ENCODE measurements around the gene CACNA2D3.

- TF ChIP-seq POLR2AphosphoS5 (IDR thresholded peaks at IDR 0.05; ENCODE audit: low read depth, low read length) (no peak), POLR2A (IDR thresholded peaks at IDR 0.05; ENCODE audit: low read depth, low read length) (no peak), TAF1 (IDR thresholded peaks at IDR 0.05; ENCODE audit: low read depth, low read length) (no peak), POU2F2 (IDR thresholded peaks at IDR 0.05; ENCODE audit: low read depth, low read length) (no peak), PAX5 (IDR thresholded peaks at IDR 0.05; ENCODE audit: insufficient read depth, low read length, severe bottlenecking) (no peak), SPI1 (IDR thresholded peaks at IDR 0.05; ENCODE audit: low read depth, low read length) (no peak)
Observed at GRCh38 chr3:54517424-54517823, 395.1 kb downstream of the CACNA2D3 start.

Measured in GM12891 (cell line).